Activated B cell treated with CpG ODN at 0.5 μM for 24 hours (primary cell): ENCODE data around the gene SYNE3. TPM values are rescaled to one million over a fixed set of nuclear protein-coding genes. Genes with fewer than 3 reads are reported as not detected.
A peak's percentile ranks its signal among the peaks of the same experiment; 100 is the strongest.

Experiments
- ATAC-seq: fragments of 200-7000 bp; cut with Tn5 transposase; one replicate; pipeline ENCODE4 v1.10.0; 2021; ENCODE audit warnings: low read depth, mild to moderate bottlenecking, moderate library complexity
- CTCF ChIA-PET: fragments of 350-600 bp; sonication (Branson Sonifier 250); formaldehyde crosslinking; loops from one replicate; lab custom pipeline; 2021; ENCODE audit warnings: antibody characterized with exemption; lab: Charles Lee
- POLR2A ChIA-PET: fragments of 350-600 bp; sonication (Branson Sonifier 250); formaldehyde crosslinking; loops from one replicate; lab custom pipeline; 2021; ENCODE audit warnings: antibody characterized with exemption; lab: Charles Lee
- DNase-seq: peaks from one replicate; pipeline ENCODE4 v3.0.0; 2022
- H3K27ac Mint-ChIP-seq: one replicate; pipeline ENCODE4 v1.8.0; 2020; ENCODE audit warnings: mixed read lengths
- H3K27me3 Mint-ChIP-seq: one replicate; pipeline ENCODE4 v1.8.0; 2021; ENCODE audit warnings: mixed read lengths
- H3K36me3 Mint-ChIP-seq: one replicate; pipeline ENCODE4 v1.8.0; 2021; ENCODE audit warnings: low read depth, mixed read lengths
- H3K4me1 Mint-ChIP-seq: one replicate; pipeline ENCODE4 v1.8.0; 2021; ENCODE audit warnings: mixed read lengths
- H3K4me3 Mint-ChIP-seq: one replicate; pipeline ENCODE4 v1.8.0; 2020; ENCODE audit warnings: mild to moderate bottlenecking, mixed read lengths
- H3K9me3 Mint-ChIP-seq: one replicate; pipeline ENCODE4 v1.8.0; 2020; ENCODE audit warnings: mixed read lengths
- CTCF ChIP-seq: fragments of 200-600 bp; IDR thresholded peaks from one replicate; pipeline ENCODE4 v1.8.0; 2022; ENCODE audit warnings: antibody characterized with exemption, mild to moderate bottlenecking
- intact Hi-C: fragments of 100-400 bp; cut with micrococcal nuclease; formaldehyde crosslinking; loops from one replicate; pipeline ENCODE4 v1.15.1; 2024
- total RNA-seq: library from RNA; stranded (reverse); gene quantifications from 2 replicates; pipeline ENCODE4 v1.2.3, GENCODE V29; 2022

SYNE3 gene
- total RNA-seq, 1 donor from 2014 or later: 104 TPM

DNA sequence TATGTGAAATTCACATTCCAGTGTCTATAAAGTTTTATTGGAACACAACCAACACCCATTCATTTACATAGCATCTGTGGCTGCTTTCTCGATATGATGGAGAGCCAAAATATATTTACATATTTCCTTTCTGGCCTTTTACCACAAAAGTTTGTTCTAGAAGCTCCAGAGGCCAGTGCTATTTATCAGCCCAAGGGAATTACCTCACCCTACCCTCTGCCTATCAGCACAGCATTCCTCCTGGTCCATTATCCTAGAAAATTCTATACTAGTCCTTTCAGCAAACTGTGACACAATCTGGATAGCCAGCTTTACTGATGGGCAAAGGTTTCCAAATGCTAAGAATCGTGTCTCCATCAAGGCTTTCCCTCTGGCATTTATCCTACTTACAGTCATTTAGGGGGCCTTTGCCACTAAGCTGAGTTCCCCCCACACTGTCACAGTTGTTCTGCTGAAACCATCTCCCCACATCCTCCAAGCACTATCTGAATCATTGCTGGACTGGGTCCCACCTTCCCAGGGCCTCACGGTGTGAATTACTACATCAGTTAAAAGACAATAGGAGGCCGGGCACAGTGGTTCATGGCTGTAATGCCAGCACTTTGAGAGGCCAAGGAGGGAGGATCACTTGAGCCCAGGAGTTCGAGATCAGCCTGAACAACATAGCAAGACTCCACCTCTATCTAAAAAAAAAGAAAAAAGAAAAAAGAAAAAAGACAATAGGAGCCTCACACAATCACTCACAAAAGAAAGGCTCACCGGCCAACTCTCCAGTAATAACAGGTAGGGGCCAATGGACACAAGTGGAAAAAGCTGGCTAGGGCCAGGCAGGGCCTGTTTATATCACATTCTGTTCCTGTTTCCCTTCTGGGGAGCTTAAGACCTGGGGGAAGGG is 12.1 kb downstream of the SYNE3 start:
- Mint-ChIP-seq H3K36me3 (peaks cover 81% of the 10 kb centered on the region), H3K4me3 (peak overlapping the region; percentile 5), H3K27ac (peak overlapping the region; percentile 68), H3K4me1 (peaks cover 94% of the 10 kb centered on the region), H3K9me3 (no peaks in the 10 kb centered on the region), H3K27me3 (no peaks in the 10 kb centered on the region)
- peak; percentile 29 for ATAC-seq
- no peak for DNase-seq
- TF ChIP-seq CTCF: no peak
- POLR2A ChIA-PET: interaction anchor here (0.6 to 9.8 kb wide), 10 partner anchors 9 to 366 kb away, joined by 3 to 85 read pairs (median 6); partner anchors contain the start of gene SYNE3
- CTCF ChIA-PET: interaction anchor here (0.6 to 1.4 kb wide), 5 partner anchors 14 to 77 kb away, joined by 3 to 4 read pairs (median 3); no protein-coding TSS in a partner anchor
- intact Hi-C loops: loop anchor here (1.0 kb wide), 1 partner anchor 12 kb away; the partner anchor contains the start of gene SYNE3

DNA sequence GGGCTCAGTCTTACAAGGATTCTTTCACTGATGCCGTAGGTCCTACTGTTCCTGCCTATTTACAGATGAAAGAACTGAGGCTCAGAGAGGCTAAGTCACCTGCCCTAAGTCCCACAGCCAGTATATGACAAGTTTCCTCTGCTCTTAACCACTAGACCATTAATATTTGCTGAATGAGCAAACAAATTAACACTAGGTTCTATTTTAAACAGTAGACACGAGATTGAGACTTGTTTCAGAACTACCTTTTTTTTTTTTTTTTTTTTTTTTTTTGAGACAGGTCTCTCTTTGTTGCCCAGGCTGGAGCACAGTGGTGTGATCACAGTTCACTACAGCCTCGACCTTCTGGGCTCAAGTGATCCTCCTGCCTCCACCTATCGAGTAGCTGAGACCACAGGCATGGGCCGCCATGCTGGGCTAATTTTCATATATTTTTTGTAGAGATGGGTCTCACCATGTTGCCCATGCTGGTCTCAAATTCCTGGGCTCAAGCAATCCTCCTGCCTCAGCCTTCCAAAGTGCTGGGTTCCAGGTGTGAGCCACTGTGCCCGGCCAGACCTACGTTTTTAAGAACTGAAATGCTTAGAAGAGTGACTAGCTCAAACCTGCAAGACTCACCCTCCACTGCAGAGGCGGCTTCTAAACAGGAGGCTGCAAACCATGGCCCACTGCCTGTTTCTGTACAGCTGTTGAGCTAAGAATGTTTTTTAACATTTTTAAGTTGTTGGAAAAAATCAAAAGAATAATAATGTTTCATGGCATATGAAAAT is 12.9 kb downstream of the SYNE3 start:
- H3K4me1 Mint-ChIP-seq: peaks cover 97% of the 10 kb centered on the region
- no peak for TF ChIP-seq CTCF
- no peaks in the 10 kb centered on the region for H3K27me3 Mint-ChIP-seq
- peak; percentile 50 for ATAC-seq
- DNase-seq: no peak
- intact Hi-C loops: loop anchor here (1.0 kb wide), 2 partner anchors 8 to 13 kb away; partner anchors contain the start of gene SYNE3
- H3K36me3 Mint-ChIP-seq: peaks cover 82% of the 10 kb centered on the region
- peak overlapping the region; percentile 68 for H3K27ac Mint-ChIP-seq
- CTCF ChIA-PET: interaction anchor here (0.8 to 1.4 kb wide), 3 partner anchors 10 to 61 kb away, joined by 3 to 4 read pairs (median 3); no protein-coding TSS in a partner anchor
- H3K4me3 Mint-ChIP-seq: peak overlapping the region; percentile 52
- POLR2A ChIA-PET: interaction anchor here (0.7 to 9.8 kb wide), 7 partner anchors 8 to 59 kb away, joined by 3 to 85 read pairs (median 9); partner anchors contain the start of gene SYNE3
- no peaks in the 10 kb centered on the region for H3K9me3 Mint-ChIP-seq

- DNase-seq: no peak
- Mint-ChIP-seq H3K36me3 (peaks cover 75% of the 10 kb centered on the region), H3K27me3 (no peaks in the 10 kb centered on the region), H3K4me3 (peak overlapping the region; percentile 16), H3K27ac (peak overlapping the region; percentile 61), H3K4me1 (peaks cover 94% of the 10 kb centered on the region), H3K9me3 (no peaks in the 10 kb centered on the region)
- intact Hi-C loops: no loop called here
- ChIA-PET CTCF (interaction anchor here (1.2 to 1.4 kb wide), 2 partner anchors 9 to 60 kb away, joined by 3 to 5 read pairs; no protein-coding TSS in a partner anchor), POLR2A (interaction anchor here (1.0 to 9.8 kb wide), 2 partner anchors 12 to 31 kb away, joined by 3 to 85 read pairs; partner anchors contain the start of gene SYNE3)
- no peak for TF ChIP-seq CTCF
- ATAC-seq: no peak
These were observed 14.0 kb downstream of the SYNE3 start for GRCh38 chr14:95502381-95502950.

DNA sequence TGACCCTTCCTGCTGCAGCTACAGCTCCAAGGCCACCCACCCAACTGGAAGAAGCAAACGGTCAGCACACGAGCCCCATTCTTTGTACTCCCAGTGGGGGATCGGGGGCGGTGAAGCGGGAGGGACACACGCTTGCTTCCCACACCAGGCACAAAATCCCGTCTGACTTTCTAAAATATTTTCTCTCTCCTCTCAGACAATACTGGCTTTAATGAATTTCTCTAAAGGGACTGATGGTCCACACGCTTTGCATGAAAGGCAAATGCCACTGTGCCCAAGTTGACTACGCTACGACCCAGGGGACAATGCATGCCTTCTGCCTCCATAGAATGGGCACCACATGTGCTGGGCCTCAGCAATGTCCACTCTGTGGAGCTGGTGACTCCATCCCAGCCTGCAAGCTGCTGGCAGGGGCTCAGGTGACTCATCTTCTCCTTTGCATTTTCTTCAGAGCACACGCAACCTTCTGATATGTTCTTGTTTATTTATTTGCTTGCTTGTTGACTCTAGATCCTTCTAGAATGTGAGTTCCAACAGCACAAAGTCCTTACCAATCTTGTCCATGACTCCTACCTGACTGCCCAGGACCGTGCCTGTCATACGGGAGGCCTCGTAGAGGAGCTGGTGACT is 15.6 kb downstream of the SYNE3 start:
- DNase-seq (no peak), ATAC-seq (no peak)
- intact Hi-C loops: no loop called here
- ChIA-PET POLR2A (interaction anchor here (1.1 to 9.8 kb wide), 2 partner anchors 14 to 18 kb away, joined by 3 to 85 read pairs; partner anchors contain the start of gene SYNE3), CTCF (interaction anchor here (1.4 kb wide), 1 partner anchor 58 kb away, joined by 5 read pairs; no protein-coding TSS in a partner anchor)
- peak overlapping the region; percentile 54 for H3K27ac Mint-ChIP-seq
- H3K4me3 Mint-ChIP-seq: peak overlapping the region; percentile 42
- no peaks in the 10 kb centered on the region for H3K27me3 Mint-ChIP-seq
- peaks cover 94% of the 10 kb centered on the region for H3K4me1 Mint-ChIP-seq
- TF ChIP-seq CTCF: no peak
- H3K9me3 Mint-ChIP-seq: no peaks in the 10 kb centered on the region
- H3K36me3 Mint-ChIP-seq: peaks cover 60% of the 10 kb centered on the region
